Measurements from ENCODE around the gene GPLD1. TPM values are rescaled to one million over a fixed set of nuclear protein-coding genes. Genes with fewer than 3 reads are reported as not detected.

GPLD1 gene
- total and polyA plus RNA-seq, 2 experiments from 2014 or later, result 3.8 to 11.1 TPM

DNA sequence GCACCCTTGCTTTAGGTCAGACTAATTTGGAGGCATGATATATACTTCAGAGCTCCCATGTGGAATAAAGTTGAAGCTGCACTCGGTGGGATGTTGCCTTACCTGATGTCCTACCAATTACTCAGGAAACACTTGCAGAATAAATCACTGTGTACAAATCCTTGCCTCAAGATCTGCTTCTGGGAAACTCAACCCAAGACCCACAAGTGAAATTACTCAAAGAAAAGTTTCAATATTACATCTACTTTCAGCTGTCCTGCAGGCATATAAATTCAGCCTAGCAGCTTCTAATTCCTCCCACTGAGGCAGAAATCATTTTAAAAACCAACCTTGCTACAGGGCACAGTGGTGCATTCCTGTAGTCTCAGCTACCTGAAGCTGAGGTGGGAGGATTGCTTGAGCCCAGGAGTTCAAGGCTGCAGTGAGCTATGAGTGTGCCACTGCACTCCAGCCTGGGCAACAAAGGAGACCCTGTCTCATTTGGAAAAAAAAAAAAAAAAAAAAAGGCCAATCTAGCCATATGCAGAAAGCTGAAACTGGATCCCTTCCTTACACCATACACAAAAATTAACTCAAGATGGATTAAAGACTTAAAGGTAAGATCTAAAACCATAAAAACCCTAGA, 110.8 kb downstream of the GPLD1 start:
- Histone ChIP-seq H3F3A (replicated peaks; ENCODE audit: low read depth) (no peaks in the 10 kb centered on the region), H3K9me2 (ENCODE audit: insufficient read depth) (no peaks in the 10 kb centered on the region), H3K27me3 (ENCODE audit: insufficient read depth) (no peaks in the 10 kb centered on the region), H3K79me2 (replicated peaks; ENCODE audit: insufficient read depth) (no peaks in the 10 kb centered on the region), H3K4me2 (no peak overlapping the region), H4K20me1 (replicated peaks; ENCODE audit: insufficient read depth) (no peaks in the 10 kb centered on the region; the same call in 1 of the 2 replicates), H3K27ac (ENCODE audit: low read depth) (no peak overlapping the region), H2AFZ (no peak overlapping the region), H3K4me3 (no peak overlapping the region), H3K36me3 (ENCODE audit: insufficient read depth) (no peaks in the 10 kb centered on the region), H3K4me1 (ENCODE audit: insufficient read depth) (no peaks in the 10 kb centered on the region; the same call in 1 of the 2 replicates)
- H3K27ac Mint-ChIP-seq, result no peak overlapping the region
- H3K27me3 Mint-ChIP-seq (ENCODE audit: insufficient read depth, low read depth, poor library complexity), result peaks cover 1% of the 10 kb centered on the region
- TF ChIP-seq POLR2AphosphoS5 (IDR thresholded peaks at IDR 0.05; ENCODE audit: low read depth), result no peak
- TF ChIP-seq, protein P1, sequence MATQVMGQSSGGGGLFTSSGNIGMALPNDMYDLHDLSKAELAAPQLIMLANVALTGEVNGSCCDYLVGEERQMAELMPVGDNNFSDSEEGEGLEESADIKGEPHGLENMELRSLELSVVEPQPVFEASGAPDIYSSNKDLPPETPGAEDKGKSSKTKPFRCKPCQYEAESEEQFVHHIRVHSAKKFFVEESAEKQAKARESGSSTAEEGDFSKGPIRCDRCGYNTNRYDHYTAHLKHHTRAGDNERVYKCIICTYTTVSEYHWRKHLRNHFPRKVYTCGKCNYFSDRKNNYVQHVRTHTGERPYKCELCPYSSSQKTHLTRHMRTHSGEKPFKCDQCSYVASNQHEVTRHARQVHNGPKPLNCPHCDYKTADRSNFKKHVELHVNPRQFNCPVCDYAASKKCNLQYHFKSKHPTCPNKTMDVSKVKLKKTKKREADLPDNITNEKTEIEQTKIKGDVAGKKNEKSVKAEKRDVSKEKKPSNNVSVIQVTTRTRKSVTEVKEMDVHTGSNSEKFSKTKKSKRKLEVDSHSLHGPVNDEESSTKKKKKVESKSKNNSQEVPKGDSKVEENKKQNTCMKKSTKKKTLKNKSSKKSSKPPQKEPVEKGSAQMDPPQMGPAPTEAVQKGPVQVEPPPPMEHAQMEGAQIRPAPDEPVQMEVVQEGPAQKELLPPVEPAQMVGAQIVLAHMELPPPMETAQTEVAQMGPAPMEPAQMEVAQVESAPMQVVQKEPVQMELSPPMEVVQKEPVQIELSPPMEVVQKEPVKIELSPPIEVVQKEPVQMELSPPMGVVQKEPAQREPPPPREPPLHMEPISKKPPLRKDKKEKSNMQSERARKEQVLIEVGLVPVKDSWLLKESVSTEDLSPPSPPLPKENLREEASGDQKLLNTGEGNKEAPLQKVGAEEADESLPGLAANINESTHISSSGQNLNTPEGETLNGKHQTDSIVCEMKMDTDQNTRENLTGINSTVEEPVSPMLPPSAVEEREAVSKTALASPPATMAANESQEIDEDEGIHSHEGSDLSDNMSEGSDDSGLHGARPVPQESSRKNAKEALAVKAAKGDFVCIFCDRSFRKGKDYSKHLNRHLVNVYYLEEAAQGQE (IDR thresholded peaks at IDR 0.05; ENCODE audit: unreplicated experiment), result no peak
- TF ChIP-seq CREB1 (CRISPR knock-in tag; IDR thresholded peaks at IDR 0.05; ENCODE audit: low read depth), result no peak
- TF ChIP-seq ZNF114 (CRISPR knock-in tag; IDR thresholded peaks at IDR 0.05), result no peak
- TF ChIP-seq EZH2phosphoT487 (IDR thresholded peaks at IDR 0.05; ENCODE audit: unreplicated experiment), result no peak
- TF ChIP-seq, protein P2, sequence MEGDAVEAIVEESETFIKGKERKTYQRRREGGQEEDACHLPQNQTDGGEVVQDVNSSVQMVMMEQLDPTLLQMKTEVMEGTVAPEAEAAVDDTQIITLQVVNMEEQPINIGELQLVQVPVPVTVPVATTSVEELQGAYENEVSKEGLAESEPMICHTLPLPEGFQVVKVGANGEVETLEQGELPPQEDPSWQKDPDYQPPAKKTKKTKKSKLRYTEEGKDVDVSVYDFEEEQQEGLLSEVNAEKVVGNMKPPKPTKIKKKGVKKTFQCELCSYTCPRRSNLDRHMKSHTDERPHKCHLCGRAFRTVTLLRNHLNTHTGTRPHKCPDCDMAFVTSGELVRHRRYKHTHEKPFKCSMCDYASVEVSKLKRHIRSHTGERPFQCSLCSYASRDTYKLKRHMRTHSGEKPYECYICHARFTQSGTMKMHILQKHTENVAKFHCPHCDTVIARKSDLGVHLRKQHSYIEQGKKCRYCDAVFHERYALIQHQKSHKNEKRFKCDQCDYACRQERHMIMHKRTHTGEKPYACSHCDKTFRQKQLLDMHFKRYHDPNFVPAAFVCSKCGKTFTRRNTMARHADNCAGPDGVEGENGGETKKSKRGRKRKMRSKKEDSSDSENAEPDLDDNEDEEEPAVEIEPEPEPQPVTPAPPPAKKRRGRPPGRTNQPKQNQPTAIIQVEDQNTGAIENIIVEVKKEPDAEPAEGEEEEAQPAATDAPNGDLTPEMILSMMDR (conservative IDR thresholded peaks at IDR 0.05; ENCODE audit: low read depth in 2 of 2), result no peak
- TF ChIP-seq NANOG (IDR thresholded peaks at IDR 0.05; ENCODE audit: borderline replicate concordance), result no peak
- no peak for TF ChIP-seq EZH2 (IDR thresholded peaks at IDR 0.05; ENCODE audit: low read depth, unreplicated experiment)
- TF ChIP-seq, protein P3, sequence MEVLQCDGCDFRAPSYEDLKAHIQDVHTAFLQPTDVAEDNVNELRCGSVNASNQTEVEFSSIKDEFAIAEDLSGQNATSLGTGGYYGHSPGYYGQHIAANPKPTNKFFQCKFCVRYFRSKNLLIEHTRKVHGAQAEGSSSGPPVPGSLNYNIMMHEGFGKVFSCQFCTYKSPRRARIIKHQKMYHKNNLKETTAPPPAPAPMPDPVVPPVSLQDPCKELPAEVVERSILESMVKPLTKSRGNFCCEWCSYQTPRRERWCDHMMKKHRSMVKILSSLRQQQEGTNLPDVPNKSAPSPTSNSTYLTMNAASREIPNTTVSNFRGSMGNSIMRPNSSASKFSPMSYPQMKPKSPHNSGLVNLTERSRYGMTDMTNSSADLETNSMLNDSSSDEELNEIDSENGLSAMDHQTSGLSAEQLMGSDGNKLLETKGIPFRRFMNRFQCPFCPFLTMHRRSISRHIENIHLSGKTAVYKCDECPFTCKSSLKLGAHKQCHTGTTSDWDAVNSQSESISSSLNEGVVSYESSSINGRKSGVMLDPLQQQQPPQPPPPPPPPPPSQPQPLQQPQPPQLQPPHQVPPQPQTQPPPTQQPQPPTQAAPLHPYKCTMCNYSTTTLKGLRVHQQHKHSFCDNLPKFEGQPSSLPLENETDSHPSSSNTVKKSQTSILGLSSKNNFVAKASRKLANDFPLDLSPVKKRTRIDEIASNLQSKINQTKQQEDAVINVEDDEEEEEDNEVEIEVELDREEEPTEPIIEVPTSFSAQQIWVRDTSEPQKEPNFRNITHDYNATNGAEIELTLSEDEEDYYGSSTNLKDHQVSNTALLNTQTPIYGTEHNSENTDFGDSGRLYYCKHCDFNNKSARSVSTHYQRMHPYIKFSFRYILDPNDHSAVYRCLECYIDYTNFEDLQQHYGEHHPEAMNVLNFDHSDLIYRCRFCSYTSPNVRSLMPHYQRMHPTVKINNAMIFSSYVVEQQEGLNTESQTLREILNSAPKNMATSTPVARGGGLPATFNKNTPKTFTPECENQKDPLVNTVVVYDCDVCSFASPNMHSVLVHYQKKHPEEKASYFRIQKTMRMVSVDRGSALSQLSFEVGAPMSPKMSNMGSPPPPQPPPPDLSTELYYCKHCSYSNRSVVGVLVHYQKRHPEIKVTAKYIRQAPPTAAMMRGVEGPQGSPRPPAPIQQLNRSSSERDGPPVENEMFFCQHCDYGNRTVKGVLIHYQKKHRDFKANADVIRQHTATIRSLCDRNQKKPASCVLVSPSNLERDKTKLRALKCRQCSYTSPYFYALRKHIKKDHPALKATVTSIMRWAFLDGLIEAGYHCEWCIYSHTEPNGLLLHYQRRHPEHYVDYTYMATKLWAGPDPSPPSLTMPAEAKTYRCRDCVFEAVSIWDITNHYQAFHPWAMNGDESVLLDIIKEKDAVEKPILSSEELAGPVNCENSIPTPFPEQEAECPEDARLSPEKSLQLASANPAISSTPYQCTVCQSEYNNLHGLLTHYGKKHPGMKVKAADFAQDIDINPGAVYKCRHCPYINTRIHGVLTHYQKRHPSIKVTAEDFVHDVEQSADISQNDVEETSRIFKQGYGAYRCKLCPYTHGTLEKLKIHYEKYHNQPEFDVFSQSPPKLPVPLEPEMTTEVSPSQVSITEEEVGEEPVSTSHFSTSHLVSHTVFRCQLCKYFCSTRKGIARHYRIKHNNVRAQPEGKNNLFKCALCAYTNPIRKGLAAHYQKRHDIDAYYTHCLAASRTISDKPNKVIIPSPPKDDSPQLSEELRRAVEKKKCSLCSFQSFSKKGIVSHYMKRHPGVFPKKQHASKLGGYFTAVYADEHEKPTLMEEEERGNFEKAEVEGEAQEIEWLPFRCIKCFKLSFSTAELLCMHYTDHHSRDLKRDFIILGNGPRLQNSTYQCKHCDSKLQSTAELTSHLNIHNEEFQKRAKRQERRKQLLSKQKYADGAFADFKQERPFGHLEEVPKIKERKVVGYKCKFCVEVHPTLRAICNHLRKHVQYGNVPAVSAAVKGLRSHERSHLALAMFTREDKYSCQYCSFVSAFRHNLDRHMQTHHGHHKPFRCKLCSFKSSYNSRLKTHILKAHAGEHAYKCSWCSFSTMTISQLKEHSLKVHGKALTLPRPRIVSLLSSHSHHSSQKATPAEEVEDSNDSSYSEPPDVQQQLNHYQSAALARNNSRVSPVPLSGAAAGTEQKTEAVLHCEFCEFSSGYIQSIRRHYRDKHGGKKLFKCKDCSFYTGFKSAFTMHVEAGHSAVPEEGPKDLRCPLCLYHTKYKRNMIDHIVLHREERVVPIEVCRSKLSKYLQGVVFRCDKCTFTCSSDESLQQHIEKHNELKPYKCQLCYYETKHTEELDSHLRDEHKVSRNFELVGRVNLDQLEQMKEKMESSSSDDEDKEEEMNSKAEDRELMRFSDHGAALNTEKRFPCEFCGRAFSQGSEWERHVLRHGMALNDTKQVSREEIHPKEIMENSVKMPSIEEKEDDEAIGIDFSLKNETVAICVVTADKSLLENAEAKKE (CRISPR knock-in tag; IDR thresholded peaks at IDR 0.05), result no peak
- TF ChIP-seq JUNB (IDR thresholded peaks at IDR 0.05; ENCODE audit: unreplicated experiment), result no peak
- TF ChIP-seq STAT1 (IDR thresholded peaks at IDR 0.05; ENCODE audit: unreplicated experiment), result no peak
- TF ChIP-seq ZNF331 (CRISPR knock-in tag; IDR thresholded peaks at IDR 0.05; ENCODE audit: low read depth), result no peak
- TF ChIP-seq, protein P4, sequence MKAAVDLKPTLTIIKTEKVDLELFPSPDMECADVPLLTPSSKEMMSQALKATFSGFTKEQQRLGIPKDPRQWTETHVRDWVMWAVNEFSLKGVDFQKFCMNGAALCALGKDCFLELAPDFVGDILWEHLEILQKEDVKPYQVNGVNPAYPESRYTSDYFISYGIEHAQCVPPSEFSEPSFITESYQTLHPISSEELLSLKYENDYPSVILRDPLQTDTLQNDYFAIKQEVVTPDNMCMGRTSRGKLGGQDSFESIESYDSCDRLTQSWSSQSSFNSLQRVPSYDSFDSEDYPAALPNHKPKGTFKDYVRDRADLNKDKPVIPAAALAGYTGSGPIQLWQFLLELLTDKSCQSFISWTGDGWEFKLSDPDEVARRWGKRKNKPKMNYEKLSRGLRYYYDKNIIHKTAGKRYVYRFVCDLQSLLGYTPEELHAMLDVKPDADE (IDR thresholded peaks at IDR 0.05), result no peak
- no peaks in the 10 kb centered on the region; the same call in none of the 3 replicates for H3K9me3 Mint-ChIP-seq
- ATAC-seq, result no peak
- no peak for DNase-seq (ENCODE audit: low spot score)
- peaks cover 10% of the 10 kb centered on the region for H3K4me1 Mint-ChIP-seq
- H3K36me3 Mint-ChIP-seq (ENCODE audit: low read depth), result no peaks in the 10 kb centered on the region
- H3K4me3 Mint-ChIP-seq, result no peak overlapping the region

Measured in GM23338 (cell line).